Mesenchymal stem cell (in vitro differentiated cells and primary cell): ENCODE measurements around the gene ARHGAP21.
A peak's percentile ranks its signal among the peaks of the same experiment; 100 is the strongest.

ENCODE experiments used
- DNase-seq: peaks from one replicate; pipeline ENCODE4 v3.0.0-alpha.2; 2013
- H2AFZ ChIP-seq: one replicate; pipeline ENCODE4 v1.6.1; 2013; ENCODE audit warnings: low read depth, mild to moderate bottlenecking, control low read depth, inconsistent platforms, low read length, moderate library complexity
- H2AK5ac ChIP-seq: 2 replicates; pipeline ENCODE4 v1.6.1; 2013; ENCODE audit warnings: low read length, moderate library complexity, mild to moderate bottlenecking, inconsistent platforms; ENCODE audit not compliant: severe bottlenecking
- H2BK120ac ChIP-seq: one replicate; pipeline ENCODE4 v1.6.1; 2013; ENCODE audit warnings: low read depth, mild to moderate bottlenecking, inconsistent platforms, low read length, moderate library complexity
- H2BK12ac ChIP-seq, 2 experiments: one replicate each; pipeline ENCODE4 v1.6.1; 2013; ENCODE audit warnings: inconsistent platforms in 2 of 2, low read length in 2 of 2, mild to moderate bottlenecking in 2 of 2, moderate library complexity in 2 of 2, control low read depth in 1 of 2
- H2BK15ac ChIP-seq: one replicate; pipeline ENCODE4 v1.6.1; 2013; ENCODE audit warnings: mild to moderate bottlenecking, low read depth, inconsistent platforms; ENCODE audit not compliant: poor library complexity, severe bottlenecking
- H2BK5ac ChIP-seq: 2 replicates; pipeline ENCODE4 v1.6.1; 2013; ENCODE audit warnings: low read depth, mild to moderate bottlenecking, low read length, control low read depth, inconsistent platforms; ENCODE audit not compliant: poor library complexity, severe bottlenecking
- H3K14ac ChIP-seq, 2 experiments: one replicate each; pipeline ENCODE4 v1.6.1; 2013; ENCODE audit warnings: inconsistent platforms in 2 of 2, low read length in 2 of 2, control low read depth in 1 of 2, mild to moderate bottlenecking in 1 of 2, moderate library complexity in 1 of 2
- H3K18ac ChIP-seq, 2 experiments: one replicate each; pipeline ENCODE4 v1.6.1; 2013; ENCODE audit warnings: inconsistent platforms in 2 of 2, low read length in 2 of 2, control low read depth in 1 of 2, low read depth in 1 of 2, mild to moderate bottlenecking in 1 of 2
- H3K23ac ChIP-seq, 2 experiments: one replicate each; pipeline ENCODE4 v1.6.1; 2013; ENCODE audit warnings: inconsistent platforms in 2 of 2, low read length in 2 of 2, mild to moderate bottlenecking in 2 of 2, moderate library complexity in 2 of 2, control low read depth in 1 of 2
- H3K27ac ChIP-seq: 2 replicates; pipeline ENCODE4 v1.5.1; 2013; ENCODE audit warnings: mild to moderate bottlenecking, moderate library complexity, low read length, control low read depth, inconsistent platforms; ENCODE audit not compliant: poor library complexity, severe bottlenecking
- H3K27me3 ChIP-seq, 2 experiments: 2 replicates each; pipeline versions ENCODE4 v1.6.1 to v1.7.0; 2013; ENCODE audit warnings: low read length in 2 of 2, mild to moderate bottlenecking in 2 of 2, moderate library complexity in 2 of 2, control low read depth in 1 of 2, inconsistent platforms in 1 of 2; ENCODE audit not compliant: control insufficient read depth in 1 of 2, insufficient read depth in 1 of 2
- H3K36me3 ChIP-seq, 2 experiments: 2 replicates each; pipeline versions ENCODE4 v1.6.1 to v1.7.0; 2013; ENCODE audit warnings: low read length in 2 of 2, control low read depth in 1 of 2, inconsistent platforms in 1 of 2, low read depth in 1 of 2, mild to moderate bottlenecking in 1 of 2; ENCODE audit not compliant: insufficient read depth in 2 of 2, control insufficient read depth in 1 of 2
- H3K4ac ChIP-seq, 2 experiments: one replicate each; pipeline ENCODE4 v1.6.1; 2013; ENCODE audit warnings: inconsistent platforms in 2 of 2, low read length in 2 of 2, mild to moderate bottlenecking in 2 of 2, moderate library complexity in 2 of 2, control low read depth in 1 of 2, low read depth in 1 of 2
- H3K4me1 ChIP-seq: 2 replicates; pipeline ENCODE4 v1.6.1; 2013; ENCODE audit warnings: low read depth, low read length, control low read depth; ENCODE audit not compliant: control insufficient read depth, insufficient read depth
- H3K4me2 ChIP-seq: 2 replicates; pipeline ENCODE4 v1.6.1; 2013; ENCODE audit warnings: low read length, mild to moderate bottlenecking, inconsistent platforms; ENCODE audit not compliant: poor library complexity, severe bottlenecking
- H3K4me3 ChIP-seq, 2 experiments: 2 replicates each; pipeline versions ENCODE4 v1.5.1 to v1.7.0; 2013; ENCODE audit warnings: low read length in 2 of 2, mild to moderate bottlenecking in 2 of 2, control low read depth in 1 of 2, low read depth in 1 of 2; ENCODE audit not compliant: insufficient read depth in 1 of 2
- H3K79me1 ChIP-seq: replicated peaks from 2 replicates; pipeline ENCODE4 v1.6.1; 2013; ENCODE audit warnings: mild to moderate bottlenecking, control low read depth, low read length, inconsistent platforms; ENCODE audit not compliant: poor library complexity, severe bottlenecking
- H3K9ac ChIP-seq: 2 replicates; pipeline ENCODE4 v1.7.0; 2013; ENCODE audit warnings: mild to moderate bottlenecking, low read length, moderate library complexity
- H3K9me3 ChIP-seq: 2 replicates; pipeline ENCODE4 v1.7.0; 2013; ENCODE audit warnings: mild to moderate bottlenecking, low read length; ENCODE audit not compliant: control insufficient read depth
- H4K8ac ChIP-seq: one replicate; pipeline ENCODE4 v1.6.1; 2013; ENCODE audit warnings: inconsistent platforms, mild to moderate bottlenecking, low read length, moderate library complexity
- H4K91ac ChIP-seq: one replicate; pipeline ENCODE4 v1.6.1; 2013; ENCODE audit warnings: mild to moderate bottlenecking, low read length, inconsistent platforms
- WGBS: methylation state at CpG from one replicate; pipeline ENCODE4 v1.1.7; 2013; ENCODE audit warnings: mixed read lengths; 5-methylcytosine and 5-hydroxymethylcytosine counted together

The ARHGAP21 gene

DNA sequence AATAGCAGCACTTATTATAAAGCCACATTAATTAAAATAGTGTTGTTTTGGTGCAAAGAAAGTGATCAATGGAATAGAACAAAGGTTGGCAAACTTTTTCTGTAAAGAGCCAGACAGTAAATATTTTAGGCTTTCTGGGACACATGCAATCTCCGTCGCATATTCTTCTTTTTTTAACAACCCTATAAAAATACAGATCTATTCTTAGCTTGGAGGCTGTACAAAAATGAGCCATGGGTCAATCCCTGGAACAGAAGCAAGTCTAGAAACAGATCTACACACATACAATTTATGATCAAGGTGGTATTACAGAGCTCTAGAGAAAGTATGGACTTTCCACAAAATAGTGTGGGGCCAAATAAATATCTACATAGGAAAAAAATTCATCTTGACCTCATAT lies 71.8 kb downstream of the ARHGAP21 start:
- Histone ChIP-seq H3K4me2 (no peak overlapping the region), H3K27ac (no peak overlapping the region), H3K9me3 (no peaks in the 10 kb centered on the region), H3K14ac (no peak overlapping the region), H3K79me1 (peaks cover 19% of the 10 kb centered on the region), H2AFZ (no peak overlapping the region), H2BK5ac (no peak overlapping the region), H2BK12ac (no peak overlapping the region), H2AK5ac (no peak overlapping the region), H2BK120ac (no peak overlapping the region), H3K23ac (no peak overlapping the region), H3K4me3 (no peak overlapping the region), H2BK15ac (no peak overlapping the region), H3K4me1 (no peaks in the 10 kb centered on the region), H4K91ac (no peak overlapping the region), H3K27me3 (no peaks in the 10 kb centered on the region), H3K18ac (no peak overlapping the region), H3K9ac (no peak overlapping the region), H3K4ac (no peak overlapping the region), H3K36me3 (peaks cover 0 to 28% of the 10 kb centered on the region in 2 experiments), H4K8ac (no peak overlapping the region)
- no CpG with 5 or more reads among the region's 2 CpGs for WGBS
- no peak for DNase-seq

GRCh38 chr10:24650669-24651391 lies 72.9 kb downstream of the ARHGAP21 start:
- peaks cover 0 to 30% of the 10 kb centered on the region in 2 experiments for H3K36me3 ChIP-seq
- no peak overlapping the region for H3K4me2 ChIP-seq
- H3K4ac ChIP-seq, result no peak overlapping the region
- no peak overlapping the region for H3K23ac ChIP-seq
- no peaks in the 10 kb centered on the region for H3K27me3 ChIP-seq
- no peak overlapping the region for H2AK5ac ChIP-seq
- no peak overlapping the region for H3K18ac ChIP-seq
- no peak overlapping the region for H2BK12ac ChIP-seq
- no peak overlapping the region for H4K91ac ChIP-seq
- H2AFZ ChIP-seq, result no peak overlapping the region
- H3K27ac ChIP-seq, result no peak overlapping the region
- no peak overlapping the region for H2BK15ac ChIP-seq
- H3K9me3 ChIP-seq, result no peaks in the 10 kb centered on the region
- H3K79me1 ChIP-seq, result peaks cover 19% of the 10 kb centered on the region
- 96% methylated on average over 4 of the region's 4 CpGs for WGBS
- H2BK120ac ChIP-seq, result no peak overlapping the region
- H3K9ac ChIP-seq, result no peak overlapping the region
- no peak overlapping the region for H3K4me3 ChIP-seq
- no peak overlapping the region for H3K14ac ChIP-seq
- H2BK5ac ChIP-seq, result no peak overlapping the region
- no peaks in the 10 kb centered on the region for H3K4me1 ChIP-seq
- no peak for DNase-seq
- H4K8ac ChIP-seq, result no peak overlapping the region

DNA sequence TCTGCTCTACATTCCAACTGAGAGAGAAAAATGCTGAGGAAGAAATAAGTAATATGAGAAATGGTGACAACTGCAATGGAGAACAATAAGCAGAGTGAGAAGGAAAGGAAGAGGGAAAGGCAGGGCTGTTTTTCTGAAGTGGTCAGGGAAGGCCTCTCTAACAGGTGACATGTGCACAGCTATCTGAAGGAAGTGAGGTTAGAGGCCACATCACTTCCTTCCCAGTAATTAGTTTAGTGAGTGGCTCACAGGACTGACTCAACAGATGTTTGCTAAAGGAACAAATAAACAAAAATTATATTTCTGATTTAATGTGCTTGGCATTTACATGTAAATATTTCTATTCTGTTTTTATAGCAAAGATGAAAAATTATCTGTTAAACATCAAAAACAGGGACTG lies 77.9 kb downstream of the ARHGAP21 start:
- Histone ChIP-seq H3K4ac (no peak overlapping the region), H4K91ac (no peak overlapping the region)
- peak; percentile 23 for DNase-seq

GRCh38 chr10:24645022-24645421 lies 78.7 kb downstream of the ARHGAP21 start:
- Histone ChIP-seq H3K4me1 (no peaks in the 10 kb centered on the region), H2BK12ac (no peak overlapping the region), H3K4ac (no peak overlapping the region), H3K27ac (no peak overlapping the region), H3K9ac (no peak overlapping the region), H3K79me1 (peaks cover 21% of the 10 kb centered on the region), H3K14ac (no peak overlapping the region), H3K27me3 (no peaks in the 10 kb centered on the region), H2BK120ac (no peak overlapping the region), H2AK5ac (no peak overlapping the region), H4K8ac (no peak overlapping the region), H3K4me2 (no peak overlapping the region), H4K91ac (no peak overlapping the region), H3K9me3 (no peaks in the 10 kb centered on the region), H3K18ac (no peak overlapping the region), H2BK15ac (no peak overlapping the region), H2AFZ (no peak overlapping the region), H3K36me3 (peaks cover 0 to 16% of the 10 kb centered on the region in 2 experiments), H3K4me3 (no peak overlapping the region), H3K23ac (no peak overlapping the region), H2BK5ac (no peak overlapping the region)
- no peak for DNase-seq

More for the DNA sequence above, 77.9 kb downstream of the ARHGAP21 start:
- H2BK15ac ChIP-seq, result no peak overlapping the region
- no peak overlapping the region for H3K23ac ChIP-seq
- no peak overlapping the region for H3K4me3 ChIP-seq
- no peaks in the 10 kb centered on the region for H3K27me3 ChIP-seq
- no peak overlapping the region for H3K9ac ChIP-seq
- no peaks in the 10 kb centered on the region for H3K9me3 ChIP-seq
- H2BK5ac ChIP-seq, result no peak overlapping the region
- H3K4me1 ChIP-seq, result no peaks in the 10 kb centered on the region
- H2AK5ac ChIP-seq, result no peak overlapping the region
- no peak overlapping the region for H4K8ac ChIP-seq
- no peak overlapping the region for H2BK12ac ChIP-seq
- H3K18ac ChIP-seq, result no peak overlapping the region
- H2AFZ ChIP-seq, result no peak overlapping the region
- H3K4me2 ChIP-seq, result no peak overlapping the region
- peaks cover 0 to 21% of the 10 kb centered on the region in 2 experiments for H3K36me3 ChIP-seq
- H3K79me1 ChIP-seq, result peaks cover 24% of the 10 kb centered on the region
- no peak overlapping the region for H3K14ac ChIP-seq
- no peak overlapping the region for H3K27ac ChIP-seq
- H2BK120ac ChIP-seq, result no peak overlapping the region
